ENCODE results near the gene RGS3.

- TF ChIP-seq CTCF (IDR thresholded peaks at IDR 0.05; ENCODE audit: low read length) = no peak
- TF ChIP-seq EZH2 (IDR thresholded peaks at IDR 0.05; ENCODE audit: borderline replicate concordance, low read length) = no peak
These were observed 165.1 kb downstream of the RGS3 start for GRCh38 chr9:113628621-113629020.
